GM19372 (cell line): ENCODE measurements around the gene XIST.
"Not testable (repeated sequence)": the region's sequence is repeated elsewhere in the genome, so short reads cannot be mapped to it uniquely, and the experiment has no call there.

ENCODE experiments used
- ATAC-seq: cut with Tn5 transposase; IDR thresholded peaks from one replicate; pipeline ENCODE4 v1.9.1; 2021; ENCODE audit warnings: mild to moderate bottlenecking, low read depth, moderate library complexity; ENCODE audit not compliant: unreplicated experiment

XIST gene

DNA sequence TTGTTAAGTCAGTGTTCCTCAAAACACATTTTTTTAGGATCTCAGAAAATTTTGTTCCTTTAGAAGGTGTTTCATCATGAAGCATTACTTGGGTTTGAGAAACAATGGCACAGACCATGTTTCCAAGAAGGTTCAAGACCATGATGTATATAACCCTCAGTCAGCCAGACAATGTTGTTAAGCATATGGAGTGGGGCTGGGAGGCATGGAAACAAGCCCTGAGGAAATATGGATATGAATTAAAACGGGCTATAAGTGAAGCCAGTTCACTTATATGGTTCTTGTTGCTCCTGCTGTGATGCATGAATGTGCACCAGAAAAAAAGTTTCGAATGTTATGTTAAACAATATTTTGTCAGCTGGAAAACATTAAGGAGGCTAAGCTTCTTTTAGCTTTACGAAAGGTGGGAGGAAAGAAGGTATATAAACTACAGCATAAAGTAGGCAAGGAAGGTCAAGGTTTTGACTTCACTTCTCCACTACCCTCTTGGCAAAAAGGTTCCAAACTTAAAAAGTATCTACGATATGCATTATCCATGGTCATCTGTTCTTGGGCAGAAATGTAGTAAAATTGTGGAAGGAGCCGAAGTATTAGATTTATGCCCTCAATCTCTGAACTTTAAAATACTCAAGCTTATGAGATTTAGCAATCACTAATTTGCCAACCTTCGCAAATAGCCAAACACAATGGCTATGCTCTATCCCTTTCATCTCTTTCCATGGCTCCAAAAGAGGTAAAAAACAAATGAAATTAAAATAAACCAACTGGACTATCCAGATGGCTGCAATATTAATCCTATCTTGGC is 12.2 kb downstream of the XIST start:
- no peak for ATAC-seq

DNA sequence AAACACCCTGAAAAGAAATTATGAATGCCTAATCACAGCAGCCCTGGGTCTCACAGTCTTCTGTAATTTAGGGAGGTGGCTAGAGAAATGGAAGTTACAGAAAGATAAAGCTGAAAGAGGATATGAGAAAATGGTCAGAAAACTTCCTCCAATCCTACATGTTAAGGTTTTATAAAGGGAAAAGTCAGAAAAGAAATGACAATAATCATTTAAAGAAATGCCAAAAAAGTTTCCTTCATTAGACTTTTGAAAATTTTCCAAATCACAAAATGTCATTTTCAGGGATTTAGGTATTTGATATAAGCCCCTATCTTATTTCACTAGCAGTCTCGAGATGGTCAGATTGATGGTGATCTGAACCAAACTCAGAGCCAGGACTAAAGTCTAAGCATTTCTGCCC is 13.4 kb downstream of the XIST start:
- ATAC-seq: no peak

DNA sequence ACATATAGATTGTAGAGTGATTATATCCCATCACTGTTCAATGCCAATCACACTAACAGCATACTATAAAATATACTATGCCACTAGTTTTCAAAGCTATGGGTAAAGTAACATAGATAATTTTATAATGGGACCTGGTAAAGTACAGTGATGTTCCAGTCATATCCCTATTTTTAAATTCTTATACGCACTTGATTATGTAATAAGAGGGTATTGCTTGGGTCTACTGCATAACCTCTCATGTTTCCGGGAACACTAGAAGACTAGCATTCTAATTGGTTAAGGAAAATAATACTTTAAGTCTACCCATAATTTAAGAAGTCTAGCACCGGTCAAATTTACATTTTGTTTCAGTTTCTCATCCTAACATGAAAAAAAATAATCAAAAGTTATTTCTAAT is 14.4 kb downstream of the XIST start:
- no peak for ATAC-seq

DNA sequence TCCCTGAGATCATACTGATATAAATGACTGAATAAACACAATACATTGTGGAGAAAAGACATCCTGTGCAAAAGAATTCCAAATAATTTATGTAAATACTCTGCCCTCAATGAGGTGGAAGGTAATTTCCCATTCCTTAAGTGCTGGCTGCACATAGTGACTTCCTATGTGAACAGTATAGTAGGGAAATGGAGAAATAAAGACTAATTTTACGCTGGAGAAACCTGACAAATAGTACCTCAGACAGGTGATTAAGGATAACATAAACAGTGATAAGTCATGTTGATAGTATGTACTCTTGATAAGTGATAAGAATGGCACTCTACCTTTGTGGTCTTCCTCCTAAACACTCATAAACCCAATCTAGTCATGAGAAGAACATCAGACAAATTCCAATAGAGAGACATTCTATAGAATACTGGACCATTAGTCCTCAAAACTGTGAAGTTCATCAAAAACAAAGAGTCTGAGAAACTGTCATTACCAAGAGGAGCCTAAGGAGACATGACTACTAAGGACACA is 15.5 kb downstream of the XIST start:
- ATAC-seq: no peak

DNA sequence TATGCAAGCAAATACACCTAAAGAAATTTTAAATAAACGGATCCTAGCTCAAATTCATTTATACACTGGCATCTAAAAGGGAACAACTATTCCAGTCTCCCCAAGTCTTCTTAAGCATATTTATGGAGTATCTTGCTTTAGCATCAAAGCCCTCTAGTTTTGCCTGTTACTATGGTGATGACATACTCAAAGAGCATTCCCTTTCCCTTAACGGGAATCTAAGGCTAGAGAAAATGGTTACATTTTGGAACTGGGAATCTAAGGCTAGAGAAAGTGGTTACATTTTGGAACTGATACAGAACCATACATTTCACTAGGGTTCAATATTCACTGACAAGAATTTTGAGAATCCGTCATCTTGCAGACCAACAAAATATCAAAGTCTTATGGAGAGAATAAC is 18.3 kb downstream of the XIST start:
- no peak for ATAC-seq

DNA sequence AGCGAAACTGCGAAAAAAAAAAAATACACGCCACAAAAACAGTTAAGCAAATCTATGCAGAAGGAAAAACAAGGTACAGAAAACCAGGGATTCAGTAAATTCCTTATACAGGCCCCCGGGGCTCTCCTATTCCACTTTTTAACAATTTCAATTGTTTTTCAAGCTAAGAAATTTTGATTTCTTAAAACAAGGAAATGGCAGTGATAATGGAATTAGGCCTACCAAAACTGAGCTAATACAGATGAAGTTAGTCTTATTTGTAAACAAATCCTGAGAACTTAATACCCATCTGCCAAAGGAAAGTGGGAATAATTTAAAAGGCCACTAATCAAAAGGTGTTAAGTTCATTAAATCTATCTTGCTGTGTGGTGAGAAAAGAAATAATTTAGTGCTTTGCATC is 20.2 kb downstream of the XIST start:
- ATAC-seq: no peak

DNA sequence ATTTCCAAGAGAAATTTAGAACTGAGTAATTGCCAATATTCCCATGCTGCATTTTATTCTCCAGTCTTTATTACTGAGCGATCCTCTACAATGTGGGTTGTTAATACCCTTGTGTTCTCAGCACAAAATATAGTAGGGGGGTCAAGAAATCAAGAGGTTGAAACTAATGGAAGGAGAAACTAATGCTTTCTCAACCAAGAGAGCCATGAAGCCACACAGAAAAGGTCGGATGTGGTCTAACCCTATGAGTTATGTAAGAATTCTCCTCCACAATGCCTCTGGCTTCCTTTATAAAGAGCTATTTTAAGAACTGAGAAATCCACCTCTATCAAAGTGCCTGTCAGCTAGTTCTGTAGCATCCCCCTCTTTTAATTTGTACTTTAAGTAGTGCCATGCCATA is 21.0 kb downstream of the XIST start:
- no peak for ATAC-seq

DNA sequence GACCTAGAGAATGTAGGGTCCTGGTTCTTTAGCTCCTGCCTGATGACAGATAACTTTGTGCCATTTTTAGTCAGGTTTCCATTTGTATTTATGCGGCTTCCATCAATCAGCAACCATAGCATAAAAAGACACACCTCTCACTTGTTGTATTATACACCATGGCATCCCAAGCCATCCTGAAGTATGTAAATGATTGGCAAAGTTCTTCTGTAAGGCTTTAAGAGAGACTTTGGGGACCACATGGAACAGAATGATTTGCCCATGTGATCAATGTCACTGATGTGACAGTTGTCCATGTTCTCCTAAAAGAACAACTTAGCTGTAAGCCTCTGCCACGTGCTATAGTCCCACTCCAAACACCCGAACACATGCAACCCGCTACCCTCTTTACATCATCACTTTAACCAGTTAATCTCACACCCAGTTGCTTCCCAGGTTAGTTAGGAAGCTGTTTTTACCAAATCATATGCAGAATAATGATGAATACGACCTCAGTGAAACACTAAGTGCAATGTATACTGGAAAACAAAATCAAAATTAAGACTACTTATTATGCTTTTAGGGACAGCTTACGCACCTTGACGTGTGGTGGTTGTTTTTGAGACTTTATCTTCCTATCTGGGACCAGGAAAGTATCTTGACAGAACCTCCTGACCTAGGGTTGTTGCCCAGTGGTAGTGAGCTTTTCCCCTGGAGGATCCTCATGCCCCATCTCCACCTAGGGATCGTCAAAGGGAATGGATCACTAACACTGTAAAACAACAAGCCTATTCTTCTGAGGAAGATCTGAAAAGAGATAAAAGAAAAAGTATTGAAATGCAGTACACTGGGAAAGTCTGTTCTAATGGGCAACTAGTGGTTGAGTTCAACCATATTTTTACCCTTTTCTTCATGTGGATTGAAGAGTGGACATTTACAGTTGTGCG is 21.8 kb downstream of the XIST start:
- ATAC-seq: no peak

DNA sequence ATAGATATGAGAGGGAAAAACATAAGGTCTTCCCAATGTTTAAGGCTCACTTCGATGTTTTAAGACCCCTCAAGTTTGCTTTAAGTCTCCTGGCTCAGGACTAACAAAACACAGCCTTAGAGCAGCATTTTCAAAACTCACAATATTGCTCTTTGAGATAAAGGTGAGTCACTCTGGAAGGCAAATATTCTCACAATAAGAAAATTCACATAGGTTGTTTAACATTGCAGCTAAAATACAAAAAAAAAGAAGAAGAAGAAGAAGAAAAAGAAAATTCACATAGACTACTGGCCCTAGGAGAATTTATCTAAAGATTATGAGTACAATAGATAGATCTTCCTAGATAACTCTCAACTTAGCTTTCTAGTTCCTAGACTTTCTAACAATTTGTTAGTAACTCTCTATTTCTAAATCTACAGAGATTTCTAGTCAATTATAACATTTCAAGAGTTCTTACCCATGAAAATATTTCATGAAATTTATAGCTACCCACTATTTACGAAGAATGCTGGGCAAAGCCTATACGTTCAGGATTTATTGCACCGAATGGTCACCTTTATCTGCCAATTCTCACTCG is 22.5 kb downstream of the XIST start:
- ATAC-seq: no peak

DNA sequence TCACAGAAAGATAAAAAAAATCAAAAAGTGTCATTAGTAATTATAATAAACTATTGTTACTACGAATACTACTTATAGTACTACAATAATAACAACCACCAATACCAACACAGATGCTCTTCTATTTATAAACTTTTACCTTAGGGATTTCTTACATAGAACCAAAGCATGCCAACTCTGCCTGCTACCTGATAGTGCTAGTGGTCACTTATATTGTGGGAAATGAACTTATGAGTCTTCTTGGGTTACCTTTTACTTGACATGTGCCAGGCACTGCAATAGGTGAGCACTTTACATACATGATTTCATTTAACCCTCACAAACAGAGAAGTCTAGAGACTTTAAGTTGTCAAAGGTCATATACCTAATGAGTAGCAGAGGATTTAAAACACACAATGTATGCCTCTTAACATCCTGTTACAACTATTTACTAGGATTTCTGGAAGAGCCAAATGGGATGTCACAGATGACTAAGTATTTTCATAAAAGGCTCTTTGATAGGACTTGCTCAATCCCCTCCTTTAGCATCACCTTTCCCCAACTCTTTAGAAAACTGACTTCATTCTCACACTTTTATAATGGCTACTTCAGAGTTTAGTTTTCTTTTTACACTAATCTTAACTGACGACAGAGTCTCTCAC is 24.3 kb downstream of the XIST start:
- no peak for ATAC-seq

DNA sequence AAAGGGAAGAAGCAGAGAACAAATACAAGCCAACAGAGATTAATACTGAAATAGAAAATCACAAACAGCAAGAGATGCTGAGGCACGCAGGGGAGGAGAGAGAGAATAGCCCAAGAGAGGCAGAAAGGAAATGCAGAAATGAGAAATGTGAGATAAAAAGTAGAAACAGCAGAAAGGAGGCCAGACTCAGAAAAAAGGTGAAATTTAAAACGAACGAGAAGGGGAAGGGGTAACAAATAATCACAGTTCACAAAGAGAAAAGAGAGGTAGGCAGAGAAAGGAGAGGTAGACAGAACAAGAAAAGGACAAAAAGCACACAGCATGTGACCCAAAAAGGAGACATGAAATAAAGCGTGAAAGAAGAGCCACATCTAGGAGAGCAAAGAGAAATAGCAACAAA is 25.1 kb downstream of the XIST start:
- ATAC-seq: no peak

DNA sequence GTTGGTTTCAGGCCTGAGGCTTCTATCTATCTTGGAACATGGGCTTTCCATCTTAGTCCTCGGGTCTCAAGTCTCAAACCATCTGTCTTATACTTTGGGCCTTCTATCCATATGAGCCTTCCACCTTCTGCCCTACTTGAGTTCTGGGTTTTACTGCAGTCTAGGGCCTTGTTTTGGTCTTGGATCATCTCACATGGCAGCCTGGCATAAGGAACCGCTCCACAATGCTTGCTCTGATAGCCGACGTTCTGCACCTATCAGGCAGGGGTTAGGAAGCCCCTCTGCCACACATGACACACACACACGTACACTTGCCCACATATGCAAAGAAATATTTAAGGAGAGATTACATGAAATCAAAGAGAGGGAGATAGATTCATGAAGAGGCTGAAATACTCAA is 25.5 kb downstream of the XIST start:
- ATAC-seq: no peak

DNA sequence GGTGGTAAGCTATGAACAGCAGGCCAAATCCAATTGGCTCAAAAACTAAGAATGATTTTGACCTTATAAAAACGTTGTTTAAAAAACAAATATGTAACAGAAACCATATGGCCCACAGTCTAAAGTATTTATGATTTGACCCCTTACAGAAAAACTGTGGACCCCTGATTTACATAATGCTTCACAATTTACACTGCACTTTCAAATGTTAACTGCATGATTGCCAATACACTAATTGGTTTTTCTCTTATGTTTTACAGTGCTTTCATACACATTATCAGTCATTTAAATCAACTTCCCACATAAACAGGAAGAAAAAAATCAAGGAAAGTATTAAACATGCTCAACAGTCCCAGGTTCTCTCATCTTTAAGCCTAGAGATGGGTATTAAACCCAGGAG is 26.9 kb downstream of the XIST start:
- no peak for ATAC-seq

DNA sequence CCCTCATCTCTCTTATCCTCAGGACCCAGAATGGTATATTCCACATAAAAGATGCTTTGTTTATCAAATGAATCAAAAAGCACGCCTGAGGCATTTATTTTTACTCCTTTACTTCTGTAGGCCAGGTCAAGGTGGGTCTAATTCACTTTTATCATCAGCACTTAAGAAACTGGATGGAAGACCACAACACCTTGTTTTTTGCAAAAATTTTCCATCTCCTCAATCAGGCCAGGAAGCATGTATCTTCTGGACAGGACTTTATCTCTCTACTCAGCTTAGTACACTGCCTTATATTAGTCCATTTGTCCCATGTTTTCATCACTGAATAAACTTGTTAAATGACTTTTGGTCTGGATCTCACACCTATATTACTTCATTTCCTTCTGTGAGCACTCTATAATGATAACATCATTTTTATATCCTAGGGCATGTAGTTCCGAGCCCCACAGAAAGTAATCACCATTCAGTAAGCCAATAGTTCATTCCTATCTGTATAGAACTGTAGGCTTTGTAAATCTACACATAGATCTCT is 29.0 kb downstream of the XIST start:
- ATAC-seq: no peak

DNA sequence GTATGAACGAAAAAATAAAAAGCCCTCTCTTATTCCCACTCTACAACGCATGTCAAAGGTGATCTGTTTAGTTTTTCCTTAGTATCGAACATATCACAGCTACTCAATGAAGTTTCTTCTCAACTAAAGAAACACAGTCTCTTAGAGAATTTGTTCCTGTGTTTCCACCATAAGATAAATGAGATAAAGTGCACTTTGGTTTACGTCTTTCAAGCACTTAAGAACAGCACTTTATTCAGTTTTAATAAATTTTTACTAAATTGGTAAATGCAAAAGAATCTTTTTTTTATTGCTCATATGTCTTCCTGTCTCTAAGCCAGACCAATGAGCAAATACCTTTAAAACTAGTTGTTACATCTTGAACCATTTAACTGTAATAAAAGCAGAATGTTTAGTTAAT is 29.7 kb downstream of the XIST start:
- no peak for ATAC-seq

DNA sequence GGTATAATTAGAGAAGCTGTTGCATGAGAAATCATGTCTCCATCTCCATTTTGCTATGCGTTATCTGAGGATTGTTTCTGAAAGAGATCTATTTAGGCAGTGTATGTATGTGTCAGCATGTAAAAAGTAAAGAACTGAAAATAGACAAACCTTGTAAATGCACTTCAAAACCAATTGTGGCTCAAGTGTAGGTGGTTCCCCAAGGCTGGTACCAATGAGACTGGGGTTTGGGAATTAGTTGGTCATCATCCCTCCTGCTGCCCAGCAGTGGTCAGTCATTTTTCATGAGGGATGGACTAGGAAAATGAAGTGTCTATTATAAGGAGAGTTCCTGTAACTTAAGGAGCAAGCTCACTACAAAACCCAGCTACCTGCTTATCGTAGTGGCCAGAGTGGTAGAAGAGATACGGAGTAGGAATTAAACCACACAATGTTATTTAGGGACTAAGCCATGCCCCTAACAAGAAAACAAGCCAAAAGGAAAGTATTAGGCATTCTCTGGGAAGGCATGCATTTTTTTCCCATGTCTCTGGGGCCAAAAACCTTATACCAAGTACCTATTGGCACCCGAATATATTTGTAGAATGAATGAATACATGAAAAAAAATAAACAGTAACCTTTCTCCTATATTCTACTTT is 30.5 kb downstream of the XIST start:
- no peak for ATAC-seq

DNA sequence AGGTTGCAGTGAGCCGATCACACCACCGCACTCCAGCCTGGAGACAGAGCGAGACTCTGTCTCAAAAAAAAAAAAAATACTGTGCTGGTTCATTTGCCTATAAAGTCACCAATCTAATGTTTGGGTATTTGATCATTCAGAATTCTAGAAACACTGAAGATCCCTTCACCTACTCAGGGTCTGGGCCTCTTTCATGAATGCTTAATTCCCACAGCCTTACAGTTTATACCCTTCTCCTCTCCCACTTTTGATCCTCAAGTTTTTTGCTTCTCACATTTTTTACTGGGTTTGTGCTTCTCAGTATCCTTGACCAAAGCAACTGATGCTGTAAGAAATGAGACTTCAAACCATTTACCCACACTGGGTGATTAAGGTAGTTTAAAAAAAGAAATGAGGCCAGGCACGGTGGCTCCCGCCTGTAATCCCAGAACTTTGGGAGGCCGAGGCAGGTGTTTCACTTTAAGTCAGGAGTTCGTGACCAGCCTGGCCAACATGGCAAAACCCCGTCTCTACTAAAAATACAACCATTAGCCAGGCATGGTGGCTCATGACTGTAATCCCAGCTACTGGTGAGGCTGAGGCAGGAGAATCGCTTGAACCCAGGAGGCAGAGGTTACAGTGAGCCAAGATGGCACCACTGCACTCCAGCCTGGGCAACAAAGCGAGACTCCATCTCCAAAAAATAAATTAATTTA is 32.5 kb downstream of the XIST start:
- not testable (repeated sequence) for ATAC-seq

DNA sequence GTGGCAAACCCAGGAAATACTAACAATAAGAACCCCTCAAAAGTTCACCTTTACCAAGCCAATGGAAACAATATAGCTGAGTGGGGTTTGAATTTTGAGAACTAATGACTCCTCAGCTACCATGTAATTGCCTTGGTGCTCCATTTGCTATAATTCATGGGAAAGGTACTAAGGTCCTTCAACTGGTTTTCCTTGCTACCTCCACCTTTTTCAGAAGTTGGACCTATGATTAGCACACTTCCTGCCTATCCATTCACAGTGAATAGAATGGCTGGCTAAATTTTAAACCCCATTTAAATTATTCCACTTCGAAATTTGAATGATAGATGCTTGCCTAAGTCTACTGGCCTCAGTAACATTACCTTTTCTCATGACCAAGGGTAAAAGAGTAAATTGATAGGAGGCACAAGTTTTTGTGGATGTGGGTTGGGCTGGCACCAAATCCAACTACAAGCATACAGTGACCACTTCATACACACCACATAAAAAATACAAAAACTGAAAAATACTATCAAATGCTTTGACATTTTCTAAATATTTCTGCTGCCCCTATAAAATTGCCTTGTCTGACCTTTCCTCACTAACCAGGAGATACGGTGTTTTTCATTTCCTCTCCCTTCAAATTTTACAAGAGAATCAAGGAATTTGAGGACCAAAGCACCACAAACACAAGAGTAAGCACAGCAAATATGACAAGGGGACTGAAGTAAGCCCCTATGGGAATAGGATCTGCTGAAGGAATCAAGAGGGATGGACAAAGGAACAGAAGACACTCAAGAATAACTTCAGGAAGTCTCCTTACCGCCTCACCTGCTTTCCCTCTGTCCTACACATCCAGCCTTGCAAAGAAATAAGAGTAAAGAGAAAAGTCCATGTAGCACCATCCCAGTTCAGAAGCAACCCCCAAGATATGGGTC is 34.1 kb downstream of the XIST start:
- ATAC-seq: no peak
